HG03558 (cell line): ENCODE measurements around the gene RSBN1.

Source experiments
- ATAC-seq: cut with Tn5 transposase; IDR thresholded peaks from one replicate; pipeline ENCODE4 v1.9.1; 2021; ENCODE audit warnings: moderate number of reproducible peaks; ENCODE audit not compliant: unreplicated experiment; ENCODE audit errors: extremely low read depth

The RSBN1 gene

GRCh38 chr1:113813218-113813617, 942 bp upstream of the RSBN1 start:
- ATAC-seq = no peak

GRCh38 chr1:113812661-113813135, 422 bp upstream of the RSBN1 start:
- ATAC-seq = no peak

GRCh38 chr1:113811156-113811887, 954 bp downstream of the RSBN1 start:
- no peak for ATAC-seq

- no peak for ATAC-seq
Observed at GRCh38 chr1:113809670-113810602, 2.3 kb downstream of the RSBN1 start.

- ATAC-seq = no peak
Observed at GRCh38 chr1:113808450-113809195, 3.7 kb downstream of the RSBN1 start.

GRCh38 chr1:113805639-113806038, 6.6 kb downstream of the RSBN1 start:
- ATAC-seq = no peak

- no peak for ATAC-seq
Observed at GRCh38 chr1:113805256-113805531, 7.1 kb downstream of the RSBN1 start.

GRCh38 chr1:113804421-113805255, 7.6 kb downstream of the RSBN1 start:
- ATAC-seq = no peak

- no peak for ATAC-seq
Observed at GRCh38 chr1:113802367-113803007, 9.8 kb downstream of the RSBN1 start.

- ATAC-seq = no peak
Observed at GRCh38 chr1:113800487-113800886, 11.8 kb downstream of the RSBN1 start.

- no peak for ATAC-seq
Observed at GRCh38 chr1:113797472-113797871, 14.8 kb downstream of the RSBN1 start.

GRCh38 chr1:113793878-113794834, 18.1 kb downstream of the RSBN1 start:
- ATAC-seq = no peak

GRCh38 chr1:113792986-113793385, 19.3 kb downstream of the RSBN1 start:
- no peak for ATAC-seq

GRCh38 chr1:113792471-113792870, 19.8 kb downstream of the RSBN1 start:
- no peak for ATAC-seq

GRCh38 chr1:113788802-113789201, 23.5 kb downstream of the RSBN1 start:
- no peak for ATAC-seq

- ATAC-seq = no peak
Observed at GRCh38 chr1:113787663-113788062, 24.6 kb downstream of the RSBN1 start.

- no peak for ATAC-seq
Observed at GRCh38 chr1:113786069-113786468, 26.2 kb downstream of the RSBN1 start.

- ATAC-seq = peak; percentile 69
Observed at GRCh38 chr1:113784104-113784779, 28.0 kb downstream of the RSBN1 start.
